ENCODE measurements around the gene LHFPL2. TPM values are rescaled to one million over a fixed set of nuclear protein-coding genes. Genes with fewer than 3 reads are reported as not detected.
A peak's percentile ranks its signal among the peaks of the same experiment; 100 is the strongest.

LHFPL2 gene
- total RNA-seq, 1 experiment from 2014 or later = 4.8 TPM

DNA sequence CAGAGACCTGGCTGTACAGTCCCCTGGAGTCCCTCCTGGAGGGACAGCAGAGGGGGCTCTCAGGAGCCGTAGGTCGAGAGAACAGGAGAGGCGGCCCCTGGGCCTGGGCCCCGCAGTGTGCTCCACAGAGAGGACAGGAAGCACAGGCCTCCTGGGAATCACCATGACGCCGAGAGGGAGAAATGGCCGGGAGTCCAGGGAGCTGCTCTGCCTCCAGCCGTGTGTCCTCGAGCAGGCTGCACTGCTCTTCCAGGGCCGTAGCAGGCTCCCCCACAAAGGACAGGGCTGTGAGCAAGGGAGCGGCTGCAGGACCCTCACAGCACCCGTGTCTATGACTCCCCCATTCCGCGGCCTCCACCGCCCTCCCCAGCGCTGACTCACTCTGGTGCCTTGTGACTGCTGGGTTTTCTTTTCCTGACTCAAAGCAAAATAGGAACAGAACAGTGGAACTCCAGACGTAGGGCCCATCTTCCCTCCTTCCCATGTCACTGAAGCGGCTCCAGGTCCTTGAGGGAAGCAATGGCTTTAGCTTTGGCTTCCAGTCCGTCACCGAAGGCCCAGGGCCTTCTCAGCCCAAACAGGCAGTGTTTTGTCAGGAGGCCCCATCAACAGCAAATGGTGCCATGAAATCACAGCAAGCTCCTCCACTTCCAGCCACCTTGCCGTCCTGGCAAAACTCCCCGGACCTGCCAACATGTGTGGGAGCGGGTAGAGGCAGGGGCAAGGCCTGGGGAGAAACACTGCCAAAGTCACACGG is 114.2 kb downstream of the LHFPL2 start:
- no peak overlapping the region for H3K9ac ChIP-seq (ENCODE audit: low read length)
- no peak overlapping the region for H3K4me2 ChIP-seq (ENCODE audit: low read depth, low read length, poor library complexity, severe bottlenecking)

DNA sequence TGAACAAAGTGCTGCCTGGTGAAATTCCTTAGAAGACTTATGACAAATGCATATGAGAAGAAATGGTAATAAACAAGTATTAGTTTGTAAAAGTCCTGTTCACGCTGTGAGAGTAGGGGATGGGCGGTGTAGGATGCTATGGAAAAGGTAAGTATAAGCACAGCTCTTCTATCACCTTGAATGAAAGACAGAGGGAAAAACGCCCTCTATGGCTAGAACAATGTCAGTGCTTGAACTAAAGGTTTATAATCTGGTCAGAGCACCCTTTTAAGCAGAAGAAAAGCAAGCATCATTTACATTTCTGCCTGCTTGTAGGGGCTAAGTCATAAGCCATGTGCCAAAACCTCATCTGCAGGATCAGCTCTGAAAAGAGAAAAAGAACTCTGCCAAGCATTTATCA is 115.2 kb downstream of the LHFPL2 start:
- no peaks in the 10 kb centered on the region for H4K20me1 ChIP-seq (ENCODE audit: insufficient read depth, low read depth, low read length)
- H3K27ac ChIP-seq (ENCODE audit: low read length) = no peak overlapping the region
- no peaks in the 10 kb centered on the region for H3K27me3 ChIP-seq (ENCODE audit: low read length)
- no peaks in the 10 kb centered on the region for H3K9me3 ChIP-seq (ENCODE audit: low read length)
- H3K4me3 ChIP-seq (ENCODE audit: low read length) = no peak overlapping the region
- no peak overlapping the region for H3K4me2 ChIP-seq (ENCODE audit: low read depth, low read length, poor library complexity, severe bottlenecking)
- no peaks in the 10 kb centered on the region; the same call in 1 of the 2 replicates for H3K4me1 ChIP-seq (ENCODE audit: low read length)
- no peaks in the 10 kb centered on the region for H3K79me2 ChIP-seq (ENCODE audit: low read length)
- H3K9me2 ChIP-seq (replicated peaks; ENCODE audit: insufficient read depth, low read length) = no peaks in the 10 kb centered on the region
- peak; percentile 74 for DNase-seq
- no peak overlapping the region for H2AFZ ChIP-seq (ENCODE audit: low read length)
- no peaks in the 10 kb centered on the region for H3K36me3 ChIP-seq (ENCODE audit: insufficient read depth, low read length)
- H3K9ac ChIP-seq (ENCODE audit: low read length) = no peak overlapping the region

More for the DNA sequence above, 114.2 kb downstream of the LHFPL2 start:
- Histone ChIP-seq H3K4me3 (ENCODE audit: low read length) (no peak overlapping the region), H3K36me3 (ENCODE audit: insufficient read depth, low read length) (no peaks in the 10 kb centered on the region), H3K79me2 (ENCODE audit: low read length) (no peaks in the 10 kb centered on the region), H3K27ac (ENCODE audit: low read length) (no peak overlapping the region), H3K9me3 (ENCODE audit: low read length) (no peaks in the 10 kb centered on the region), H2AFZ (ENCODE audit: low read length) (no peak overlapping the region), H3K27me3 (ENCODE audit: low read length) (no peaks in the 10 kb centered on the region), H3K9me2 (replicated peaks; ENCODE audit: insufficient read depth, low read length) (no peaks in the 10 kb centered on the region), H3K4me1 (ENCODE audit: low read length) (no peaks in the 10 kb centered on the region; the same call in 1 of the 2 replicates), H4K20me1 (ENCODE audit: insufficient read depth, low read depth, low read length) (no peaks in the 10 kb centered on the region)
- DNase-seq = no peak

DNA sequence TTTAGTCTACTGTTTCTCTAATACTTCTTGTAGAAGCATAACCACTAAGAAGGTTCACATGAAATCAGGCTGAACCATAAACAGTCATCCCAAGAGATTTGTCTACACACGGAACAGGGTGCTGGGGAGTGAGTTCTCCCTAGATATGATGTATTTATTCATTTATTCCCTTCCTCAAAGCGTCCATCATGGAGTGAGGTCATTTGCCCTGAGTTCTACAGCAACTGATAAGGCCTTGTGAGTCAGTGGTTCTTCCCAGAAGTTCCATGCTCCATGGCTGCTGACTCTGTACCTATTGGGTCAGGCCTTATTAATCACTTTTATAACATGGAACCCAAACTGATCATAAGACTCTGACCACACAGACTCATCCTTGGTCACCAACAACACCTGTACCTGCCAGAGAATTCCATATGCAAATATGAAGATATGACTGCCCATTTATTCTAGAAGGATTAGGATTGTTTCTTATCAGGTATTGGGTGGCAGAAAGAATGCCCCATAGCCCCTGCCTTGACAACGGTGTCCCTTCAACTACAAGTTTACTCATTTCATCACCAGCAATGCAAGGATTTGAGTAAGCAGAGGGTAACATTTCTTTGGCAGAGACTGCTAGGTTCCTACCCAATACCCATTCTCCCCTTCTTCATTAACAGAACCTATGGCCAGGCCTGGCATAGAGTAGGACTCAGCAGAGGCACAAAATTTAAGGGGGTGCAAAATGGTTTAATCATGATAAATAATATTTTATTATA is 118.1 kb downstream of the LHFPL2 start:
- no peak for DNase-seq
- Histone ChIP-seq H3K36me3 (ENCODE audit: insufficient read depth, low read length) (no peaks in the 10 kb centered on the region), H3K4me2 (ENCODE audit: low read depth, low read length, poor library complexity, severe bottlenecking) (no peak overlapping the region), H3K4me3 (ENCODE audit: low read length) (no peak overlapping the region), H3K4me1 (ENCODE audit: low read length) (no peaks in the 10 kb centered on the region; the same call in 1 of the 2 replicates), H3K9me2 (replicated peaks; ENCODE audit: insufficient read depth, low read length) (no peaks in the 10 kb centered on the region), H3K79me2 (ENCODE audit: low read length) (no peaks in the 10 kb centered on the region), H3K27ac (ENCODE audit: low read length) (no peak overlapping the region), H3K27me3 (ENCODE audit: low read length) (no peaks in the 10 kb centered on the region), H2AFZ (ENCODE audit: low read length) (no peak overlapping the region), H3K9ac (ENCODE audit: low read length) (no peak overlapping the region), H4K20me1 (ENCODE audit: insufficient read depth, low read depth, low read length) (no peaks in the 10 kb centered on the region), H3K9me3 (ENCODE audit: low read length) (no peaks in the 10 kb centered on the region)

DNA sequence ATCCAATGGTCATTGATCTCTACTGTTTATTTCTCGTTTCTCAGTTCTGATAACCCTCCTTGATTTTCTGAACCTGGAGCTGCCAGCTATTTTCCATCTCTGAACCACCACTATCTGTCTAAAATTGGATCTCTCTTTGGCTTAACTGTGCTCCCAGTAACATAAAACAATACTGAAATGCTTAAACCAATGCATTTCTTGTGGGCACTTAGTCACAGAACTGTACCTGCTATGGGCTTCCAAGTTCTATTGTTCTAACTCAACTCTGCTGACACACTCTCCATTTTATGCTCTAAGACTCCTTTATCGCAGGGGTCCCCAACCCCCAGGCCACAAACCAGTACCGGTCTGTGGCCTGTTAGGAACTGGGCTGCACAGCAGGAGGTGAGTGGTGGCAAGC is 120.6 kb downstream of the LHFPL2 start:
- DNase-seq = no peak
- H3K4me2 ChIP-seq (ENCODE audit: low read depth, low read length, poor library complexity, severe bottlenecking) = no peak overlapping the region
- no peaks in the 10 kb centered on the region for H3K9me3 ChIP-seq (ENCODE audit: low read length)
- no peak overlapping the region for H3K27ac ChIP-seq (ENCODE audit: low read length)
- no peaks in the 10 kb centered on the region for H3K27me3 ChIP-seq (ENCODE audit: low read length)
- H3K4me1 ChIP-seq (ENCODE audit: low read length) = no peaks in the 10 kb centered on the region; the same call in 1 of the 2 replicates
- no peak overlapping the region for H3K9ac ChIP-seq (ENCODE audit: low read length)
- H3K4me3 ChIP-seq (ENCODE audit: low read length) = no peak overlapping the region
- H3K79me2 ChIP-seq (ENCODE audit: low read length) = no peaks in the 10 kb centered on the region
- no peaks in the 10 kb centered on the region for H4K20me1 ChIP-seq (ENCODE audit: insufficient read depth, low read depth, low read length)
- no peaks in the 10 kb centered on the region for H3K9me2 ChIP-seq (replicated peaks; ENCODE audit: insufficient read depth, low read length)
- no peak overlapping the region for H2AFZ ChIP-seq (ENCODE audit: low read length)
- no peaks in the 10 kb centered on the region for H3K36me3 ChIP-seq (ENCODE audit: insufficient read depth, low read length)

DNA sequence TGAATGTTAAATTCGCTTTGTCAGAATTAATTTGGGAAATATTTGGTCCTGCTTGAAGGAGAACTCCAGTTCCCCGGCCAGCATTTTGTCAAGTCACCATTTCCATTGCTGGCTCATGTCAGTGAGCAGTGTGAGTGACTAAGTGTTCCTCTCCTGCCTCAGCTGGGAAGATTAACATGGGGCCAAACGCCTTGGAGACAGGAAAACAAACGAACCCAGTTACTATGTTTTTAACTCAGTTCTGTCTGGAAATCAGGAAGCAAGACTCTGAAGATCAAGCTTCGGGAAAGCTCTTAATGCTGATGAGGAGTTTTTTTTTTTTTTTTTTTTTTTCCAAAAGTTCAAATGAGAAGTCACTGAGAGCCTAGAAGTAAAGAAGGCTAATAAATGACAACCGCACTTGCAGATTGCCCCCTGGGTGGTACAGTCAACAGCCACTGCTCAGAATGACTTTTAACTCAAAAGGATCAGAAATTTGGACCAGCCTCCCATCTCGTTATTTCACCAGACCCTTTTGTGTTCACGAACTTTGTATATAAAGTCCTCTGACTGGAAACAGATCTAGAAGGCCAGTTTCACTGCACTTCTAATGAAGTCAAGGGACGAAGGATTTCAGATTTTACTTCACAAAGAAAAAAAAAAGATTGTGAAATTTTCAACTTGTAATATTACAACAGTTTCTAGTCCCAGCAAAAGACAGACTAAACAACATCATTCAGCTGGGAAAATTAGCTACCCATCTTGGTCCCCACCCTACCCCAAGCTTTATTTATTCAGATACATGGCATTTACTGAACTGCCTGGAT is 121.3 kb downstream of the LHFPL2 start:
- Histone ChIP-seq H3K27me3 (ENCODE audit: low read length) (no peaks in the 10 kb centered on the region), H4K20me1 (ENCODE audit: insufficient read depth, low read depth, low read length) (no peaks in the 10 kb centered on the region), H3K4me3 (ENCODE audit: low read length) (no peak overlapping the region), H3K79me2 (ENCODE audit: low read length) (no peaks in the 10 kb centered on the region), H3K27ac (ENCODE audit: low read length) (no peak overlapping the region), H3K9ac (ENCODE audit: low read length) (no peak overlapping the region), H3K9me2 (replicated peaks; ENCODE audit: insufficient read depth, low read length) (no peaks in the 10 kb centered on the region), H3K4me1 (ENCODE audit: low read length) (no peaks in the 10 kb centered on the region; the same call in 1 of the 2 replicates), H2AFZ (ENCODE audit: low read length) (no peak overlapping the region), H3K36me3 (ENCODE audit: insufficient read depth, low read length) (no peaks in the 10 kb centered on the region), H3K9me3 (ENCODE audit: low read length) (no peaks in the 10 kb centered on the region), H3K4me2 (ENCODE audit: low read depth, low read length, poor library complexity, severe bottlenecking) (no peak overlapping the region)
- DNase-seq = no peak

DNA sequence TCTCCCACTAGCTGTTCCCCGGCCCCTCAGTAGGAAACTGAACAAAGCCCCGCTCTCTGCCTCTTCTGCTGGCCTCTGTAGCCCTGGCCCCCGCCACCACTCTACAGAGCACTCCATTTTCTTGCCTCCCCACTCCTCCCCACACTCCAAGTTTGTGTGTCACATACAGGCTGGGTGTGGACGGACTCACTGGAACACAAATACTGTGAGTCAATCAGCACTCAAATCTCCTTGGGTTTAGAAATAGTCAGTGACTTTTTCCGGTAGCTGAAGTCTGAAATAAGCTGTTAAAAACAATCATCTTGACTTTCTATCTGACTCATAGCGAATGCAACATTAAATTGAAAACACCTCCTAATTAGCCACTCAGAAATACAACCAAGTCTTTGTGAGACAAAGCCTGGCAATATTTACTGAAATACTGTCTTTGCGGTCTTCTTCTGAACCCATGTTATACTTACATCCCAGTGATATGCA is 122.5 kb downstream of the LHFPL2 start:
- Histone ChIP-seq H3K4me1 (ENCODE audit: low read length) (no peaks in the 10 kb centered on the region; the same call in 1 of the 2 replicates), H3K9me3 (ENCODE audit: low read length) (no peaks in the 10 kb centered on the region), H3K9me2 (replicated peaks; ENCODE audit: insufficient read depth, low read length) (no peaks in the 10 kb centered on the region), H3K36me3 (ENCODE audit: insufficient read depth, low read length) (no peaks in the 10 kb centered on the region), H3K9ac (ENCODE audit: low read length) (no peak overlapping the region), H3K4me3 (ENCODE audit: low read length) (no peak overlapping the region), H3K27ac (ENCODE audit: low read length) (no peak overlapping the region), H2AFZ (ENCODE audit: low read length) (no peak overlapping the region), H3K4me2 (ENCODE audit: low read depth, low read length, poor library complexity, severe bottlenecking) (no peak overlapping the region), H4K20me1 (ENCODE audit: insufficient read depth, low read depth, low read length) (no peaks in the 10 kb centered on the region), H3K27me3 (ENCODE audit: low read length) (no peaks in the 10 kb centered on the region), H3K79me2 (ENCODE audit: low read length) (no peaks in the 10 kb centered on the region)
- no peak for DNase-seq

DNA sequence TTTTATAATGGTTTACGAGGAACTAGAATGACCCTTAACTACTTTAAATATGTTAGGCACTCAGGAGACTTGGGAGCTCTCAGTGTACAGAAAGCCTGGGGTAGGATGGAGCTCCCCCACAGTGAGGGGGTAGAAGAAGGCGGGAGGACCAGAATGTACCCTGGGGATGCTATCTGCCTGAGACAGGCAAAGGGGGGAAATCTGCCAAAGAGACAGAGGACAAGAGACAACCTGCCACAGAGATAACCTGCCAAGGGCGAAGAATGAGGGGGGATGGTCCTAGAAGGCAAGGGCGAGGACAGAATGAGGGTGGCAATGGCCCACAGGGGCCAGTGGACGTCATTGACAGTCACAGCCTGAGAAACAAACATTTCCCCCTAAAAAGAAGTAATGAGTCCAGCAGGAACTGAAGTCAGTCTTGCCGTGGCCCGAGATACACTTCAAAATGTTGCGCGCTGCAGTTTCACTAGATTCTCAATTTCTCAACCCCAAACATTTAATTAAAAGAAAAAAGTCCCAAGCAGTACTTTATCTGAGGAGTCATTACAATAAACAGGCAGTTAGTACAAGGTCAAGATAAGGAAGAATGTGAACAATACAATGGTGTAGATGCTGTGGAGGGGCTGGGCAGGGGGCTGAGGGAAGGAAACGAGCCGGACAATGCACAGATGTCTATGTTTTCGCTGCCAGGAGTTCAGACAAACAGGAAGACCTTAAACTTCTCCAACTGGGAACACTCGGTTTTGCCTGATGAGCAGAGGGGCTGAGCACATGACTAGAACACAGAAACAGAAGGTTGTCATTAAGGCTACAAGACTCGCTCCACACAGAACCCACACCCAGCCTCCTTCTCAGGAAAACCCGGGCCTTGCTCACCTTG is 125.0 kb downstream of the LHFPL2 start:
- no peaks in the 10 kb centered on the region for H4K20me1 ChIP-seq (ENCODE audit: insufficient read depth, low read depth, low read length)
- DNase-seq = no peak
- no peaks in the 10 kb centered on the region for H3K4me1 ChIP-seq (ENCODE audit: low read length)
- no peaks in the 10 kb centered on the region for H3K27me3 ChIP-seq (ENCODE audit: low read length)
- no peaks in the 10 kb centered on the region for H3K36me3 ChIP-seq (ENCODE audit: insufficient read depth, low read length)
- no peak overlapping the region for H3K27ac ChIP-seq (ENCODE audit: low read length)
- no peak overlapping the region for H3K4me3 ChIP-seq (ENCODE audit: low read length)
- no peak overlapping the region for H2AFZ ChIP-seq (ENCODE audit: low read length)
- H3K9ac ChIP-seq (ENCODE audit: low read length) = no peak overlapping the region
- no peaks in the 10 kb centered on the region for H3K9me3 ChIP-seq (ENCODE audit: low read length)
- no peaks in the 10 kb centered on the region for H3K79me2 ChIP-seq (ENCODE audit: low read length)
- no peaks in the 10 kb centered on the region for H3K9me2 ChIP-seq (replicated peaks; ENCODE audit: insufficient read depth, low read length)
- no peak overlapping the region for H3K4me2 ChIP-seq (ENCODE audit: low read depth, low read length, poor library complexity, severe bottlenecking)
